SK-N-SH (cell line): ENCODE measurements around the gene ZSCAN10. TPM values are rescaled to one million over a fixed set of nuclear protein-coding genes. Genes with fewer than 3 reads are reported as not detected.
"Not testable (repeated sequence)": the region's sequence is repeated elsewhere in the genome, so short reads cannot be mapped to it uniquely, and the experiment has no call there.

Experiments used
- CTCF ChIA-PET: fragments of 300-600, 350-600 bp; formaldehyde crosslinking; extraction: SDS; loops from one replicate; lab custom pipeline; 2021; lab: Yijun Ruan, JAX
- POLR2A ChIA-PET: fragments of 350-600 bp; sonication (Branson Sonifier 250); formaldehyde crosslinking; extraction: SDS; loops from one replicate; lab custom pipeline; 2020; ENCODE audit warnings: antibody characterized with exemption, inconsistent platforms; lab: Yijun Ruan, JAX
- DNase-seq: peaks from one replicate; pipeline ENCODE4 v3.0.0; 2012
- H2AFZ ChIP-seq: fragments of 200-600 bp; sonication (generic); 2 replicates; pipeline ENCODE4 v1.8.1; 2016; ENCODE audit warnings: antibody characterized with exemption, mild to moderate bottlenecking, low read depth
- H3F3A ChIP-seq: fragments of 200-600 bp; sonication (generic); replicated peaks from 2 replicates; pipeline ENCODE3; 2016; ENCODE audit warnings: antibody characterized with exemption, mild to moderate bottlenecking; ENCODE audit not compliant: insufficient read depth
- H3K27ac ChIP-seq, 2 experiments: fragments of 200-500 bp in 1 of 2; fragments of 200-600 bp in 1 of 2; sonication (Bioruptor generic) in 1 of 2; sonication (generic), shearing (Covaris generic) in 1 of 2; 2 replicates each; pipeline versions ENCODE4 v1.5.1 to v1.6.1; 2014 to 2016; ENCODE audit warnings: low read depth in 2 of 2, inconsistent platforms in 1 of 2, low read length in 1 of 2, mild to moderate bottlenecking in 1 of 2, mixed read lengths in 1 of 2
- H3K27me3 ChIP-seq: fragments of 200-600 bp; sonication (generic), shearing (Covaris generic); 2 replicates; pipeline ENCODE4 v1.6.1; 2016; ENCODE audit warnings: mixed run types; ENCODE audit not compliant: insufficient read depth
- H3K36me3 ChIP-seq, 2 experiments: fragments of 200-500 bp in 1 of 2; fragments of 200-600 bp in 1 of 2; sonication (Bioruptor generic) in 1 of 2; sonication (generic) in 1 of 2; replicated peaks in 1 of 2; 2 replicates each; pipeline versions ENCODE3 to v1.5.1; 2014 to 2016; ENCODE audit warnings: low read length in 1 of 2, mild to moderate bottlenecking in 1 of 2; ENCODE audit not compliant: insufficient read depth in 2 of 2, control insufficient read depth in 1 of 2
- H3K4me1 ChIP-seq, 2 experiments: fragments of 200-500 bp in 1 of 2; fragments of 200-600 bp in 1 of 2; sonication (Bioruptor generic) in 1 of 2; sonication (generic), shearing (Covaris generic) in 1 of 2; 2 replicates each; pipeline versions ENCODE4 v1.5.1 to v1.6.1; 2014 to 2016; ENCODE audit warnings: low read depth in 1 of 2, low read length in 1 of 2, mixed run types in 1 of 2; ENCODE audit not compliant: insufficient read depth in 2 of 2, control insufficient read depth in 1 of 2
- H3K4me2 ChIP-seq: fragments of 200-600 bp; sonication (generic), shearing (Covaris generic); 2 replicates; pipeline ENCODE4 v1.6.1; 2017; ENCODE audit warnings: mixed run types
- H3K4me3 ChIP-seq, 2 experiments: fragments of 200-500 bp in 1 of 2; fragments of 200-600 bp in 1 of 2; sonication (Bioruptor generic) in 1 of 2; sonication (generic), shearing (Covaris generic) in 1 of 2; 2 replicates each; pipeline versions ENCODE4 v1.5.1 to v1.8.1; 2014 to 2016; ENCODE audit warnings: low read depth in 2 of 2, inconsistent platforms in 1 of 2, low read length in 1 of 2, mild to moderate bottlenecking in 1 of 2, mixed read lengths in 1 of 2, moderate library complexity in 1 of 2
- H3K79me2 ChIP-seq: fragments of 200-600 bp; sonication (generic); 2 replicates; pipeline ENCODE4 v1.8.1; 2017; ENCODE audit warnings: mild to moderate bottlenecking; ENCODE audit not compliant: insufficient read depth
- H3K9ac ChIP-seq: fragments of 200-600 bp; sonication (generic); 2 replicates; pipeline ENCODE4 v1.6.1; 2017; ENCODE audit warnings: mixed run types
- H3K9me2 ChIP-seq: fragments of 200-600 bp; sonication (generic); 2 replicates; pipeline ENCODE4 v1.6.1; 2017; ENCODE audit warnings: mixed run types
- H3K9me3 ChIP-seq: fragments of 200-600 bp; sonication (generic); 2 replicates; pipeline ENCODE4 v1.6.1; 2017; ENCODE audit warnings: mixed run types, mild to moderate bottlenecking, moderate library complexity
- H4K20me1 ChIP-seq: fragments of 200-600 bp; sonication (generic); 2 replicates; pipeline ENCODE4 v1.6.1; 2017; ENCODE audit warnings: mild to moderate bottlenecking, mixed run types; ENCODE audit not compliant: insufficient read depth
- EZH2phosphoT487 ChIP-seq: fragments of 200-600 bp; sonication (generic); IDR thresholded peaks from 2 replicates; pipeline ENCODE4 v1.6.1; 2017; ENCODE audit warnings: low read depth, mixed run types, mild to moderate bottlenecking, antibody characterized with exemption, moderate library complexity, borderline replicate concordance
- FOXJ3 ChIP-seq: sonication (generic); formaldehyde crosslinking; IDR thresholded peaks from 2 replicates; pipeline ENCODE4 v1.5.1; 2020; ENCODE audit warnings: mild to moderate bottlenecking, missing genetic modification reagents
- GATA2 ChIP-seq: sonication (generic); formaldehyde crosslinking; IDR thresholded peaks from 2 replicates; pipeline ENCODE4 v1.5.0; 2020; ENCODE audit warnings: mild to moderate bottlenecking, missing genetic modification reagents
- MEF2A ChIP-seq: IDR thresholded peaks from 2 replicates; pipeline ENCODE4 v1.4.0; 2012; ENCODE audit warnings: low read depth, borderline replicate concordance
- SIN3A ChIP-seq: IDR thresholded peaks from 2 replicates; pipeline ENCODE4 v1.6.1; 2012; ENCODE audit warnings: low read depth, mild to moderate bottlenecking, low read length, moderate library complexity, borderline replicate concordance
- SMC3 ChIP-seq: IDR thresholded peaks from 2 replicates; pipeline ENCODE4 v1.6.1; 2012; ENCODE audit warnings: low read depth, low read length, improper control_type of control experiment
- TCF12 ChIP-seq: IDR thresholded peaks from 2 replicates; pipeline ENCODE4 v1.4.0; 2012
- YY1 ChIP-seq: IDR thresholded peaks from 2 replicates; pipeline ENCODE4 v1.4.0; 2012; ENCODE audit warnings: low read depth, mild to moderate bottlenecking
- WGBS: methylation state at CpG from one replicate; pipeline ENCODE4 v1.1.6; 2017; ENCODE audit warnings: low lambda C conversion rate; 5-methylcytosine and 5-hydroxymethylcytosine counted together
- polyA plus RNA-seq, 3 experiments: library from polyadenylated mRNA; depleted of rRNA; stranded (reverse); fragments of >200 nt; gene quantifications; 2 replicates each; pipeline ENCODE4 v1.2.3, GENCODE V29; 2012
- TF ChIP-seq, protein P1 (sequence below): IDR thresholded peaks from 2 replicates; pipeline ENCODE4 v1.4.0; 2012; ENCODE audit warnings: low read depth, borderline replicate concordance
- TF ChIP-seq, protein P2 (sequence below): IDR thresholded peaks from 2 replicates; pipeline ENCODE4; 2012
- TF ChIP-seq, protein P3 (sequence below): fragments of 150-350 bp; IDR thresholded peaks from 2 replicates; pipeline ENCODE4 v1.6.1; 2017; ENCODE audit warnings: antibody characterized with exemption, low read length, low read depth, borderline replicate concordance
- TF ChIP-seq, protein P4 (sequence below): fragments of 200-600 bp; sonication (generic); IDR thresholded peaks from 2 replicates; pipeline ENCODE4 v1.6.1; 2017; ENCODE audit warnings: antibody characterized with exemption, mild to moderate bottlenecking, moderate library complexity
- TF ChIP-seq, protein P5 (sequence below): IDR thresholded peaks from 2 replicates; pipeline ENCODE4 v1.6.1; 2012; ENCODE audit warnings: mild to moderate bottlenecking, low read depth, low read length, moderate library complexity

Gene ZSCAN10
- polyA plus RNA-seq, 1 of the 3 experiments (the other 2 are of a cell fraction) = 0.05 TPM

DNA sequence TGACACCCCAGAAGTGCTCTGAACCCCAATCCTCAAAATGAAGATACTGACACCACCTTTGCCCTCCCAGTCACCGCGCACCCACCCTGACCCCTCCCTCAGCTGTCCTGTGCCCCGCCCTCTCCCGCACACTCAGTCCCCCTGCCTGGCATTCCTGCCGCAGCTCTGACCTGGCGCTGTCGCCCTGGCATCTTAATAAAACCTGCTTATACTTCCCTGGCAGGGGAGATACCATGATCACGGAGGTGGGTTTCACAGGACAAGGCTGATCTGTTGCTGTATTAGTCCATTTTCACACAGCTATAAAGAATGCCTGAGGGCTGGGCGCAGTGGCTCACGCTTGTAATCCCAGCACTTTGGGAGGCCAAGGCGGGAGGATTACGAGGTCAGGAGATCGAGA lies 17.1 kb downstream of the ZSCAN10 start:
- H4K20me1 ChIP-seq, H3K4me2 ChIP-seq, H3K9ac ChIP-seq, H3K27ac ChIP-seq, H3F3A ChIP-seq, H3K79me2 ChIP-seq, H3K9me3 ChIP-seq, H3K9me2 ChIP-seq, H3K4me3 ChIP-seq, POLR2A ChIA-PET, H3K4me1 ChIP-seq, H2AFZ ChIP-seq, H3K36me3 ChIP-seq, DNase-seq: not testable (repeated sequence)
- 49% methylated on average over 13 of the region's 13 CpGs for WGBS
- CTCF ChIA-PET = interaction anchor here (0.6 kb wide), 1 partner anchor 23 kb away, joined by 3 read pairs; no protein-coding TSS in a partner anchor
- peaks cover 54% of the 10 kb centered on the region for H3K27me3 ChIP-seq

DNA sequence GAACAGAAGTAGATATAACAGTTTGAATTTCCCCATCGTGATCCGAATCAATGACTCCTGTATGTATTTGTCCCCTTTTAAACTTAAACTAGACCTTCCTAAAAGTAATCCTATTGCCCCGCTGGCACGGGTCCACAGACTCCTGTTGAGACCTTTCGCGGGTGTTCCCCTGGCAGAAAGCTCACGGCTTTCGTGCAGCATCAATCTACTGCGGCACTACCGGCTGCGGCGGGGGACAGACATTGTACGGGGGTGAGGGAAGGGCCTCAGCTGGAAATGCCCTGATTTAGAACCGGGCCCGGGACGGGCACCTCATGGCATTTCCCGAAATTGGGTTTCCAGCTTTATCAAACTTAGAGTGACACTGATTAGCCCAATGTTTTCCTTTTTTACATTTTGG lies 19.1 kb downstream of the ZSCAN10 start:
- Histone ChIP-seq H3F3A (no peaks in the 10 kb centered on the region), H2AFZ (no peak overlapping the region), H3K9me2 (no peaks in the 10 kb centered on the region), H3K27me3 (peaks cover 58% of the 10 kb centered on the region), H3K36me3 (no peaks in the 10 kb centered on the region), H3K9ac (no peak overlapping the region), H3K4me1 (no peaks in the 10 kb centered on the region), H3K27ac (no peak overlapping the region), H3K4me2 (no peak overlapping the region), H3K4me3 (no peak overlapping the region), H3K9me3 (no peaks in the 10 kb centered on the region), H4K20me1 (no peaks in the 10 kb centered on the region), H3K79me2 (no peaks in the 10 kb centered on the region)
- 19% methylated on average over 14 of the region's 17 CpGs for WGBS
- CTCF ChIA-PET = interaction anchor here (0.7 to 1.8 kb wide), 9 partner anchors 9 to 50 kb away, joined by 3 to 11 read pairs (median 3); partner anchors contain the start of gene IL32
- TF ChIP-seq EZH2phosphoT487 (peak; percentile 59; the same call in 1 of the 2 replicates), YY1 (no peak)
- POLR2A ChIA-PET = no interaction called here
- DNase-seq = no peak

DNA sequence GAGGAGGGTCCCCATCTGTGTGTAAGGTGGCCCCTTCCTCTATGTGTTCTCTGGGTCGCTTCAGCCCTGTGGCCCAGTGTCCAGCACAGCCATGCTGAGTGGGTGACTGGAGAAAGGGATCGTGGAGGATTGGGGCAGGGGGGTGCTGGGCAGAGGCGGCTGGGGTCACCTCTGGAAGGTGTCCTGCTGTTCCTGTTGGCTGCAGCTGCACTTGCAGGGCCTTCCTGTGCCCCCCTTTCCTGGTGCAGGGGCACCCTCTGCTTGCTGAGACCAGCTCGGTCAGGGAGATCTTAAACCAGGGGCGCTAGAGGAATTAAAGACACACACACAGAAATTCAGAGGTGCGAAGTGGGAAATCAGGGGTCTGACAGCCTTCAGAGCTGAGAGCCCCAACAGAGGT lies 22.5 kb downstream of the ZSCAN10 start:
- CTCF ChIA-PET = interaction anchor here (1.2 to 2.1 kb wide), 2 partner anchors 12 to 17 kb away, joined by 3 to 11 read pairs; no protein-coding TSS in a partner anchor
- Histone ChIP-seq H3K4me2 (no peak overlapping the region), H3K79me2 (no peaks in the 10 kb centered on the region), H2AFZ (no peak overlapping the region), H3K36me3 (no peaks in the 10 kb centered on the region), H3K27ac (no peak overlapping the region), H3K27me3 (peaks cover 59% of the 10 kb centered on the region), H3K9ac (no peak overlapping the region), H3K4me3 (no peak overlapping the region), H3K9me3 (no peaks in the 10 kb centered on the region), H4K20me1 (no peaks in the 10 kb centered on the region), H3F3A (no peaks in the 10 kb centered on the region), H3K4me1 (no peaks in the 10 kb centered on the region), H3K9me2 (no peaks in the 10 kb centered on the region)
- POLR2A ChIA-PET = no interaction called here
- 44% methylated on average over 6 of the region's 6 CpGs for WGBS
- DNase-seq = no peak
- no peak for TF ChIP-seq SMC3
- no peak for TF ChIP-seq TCF12
- TF ChIP-seq, protein P1, sequence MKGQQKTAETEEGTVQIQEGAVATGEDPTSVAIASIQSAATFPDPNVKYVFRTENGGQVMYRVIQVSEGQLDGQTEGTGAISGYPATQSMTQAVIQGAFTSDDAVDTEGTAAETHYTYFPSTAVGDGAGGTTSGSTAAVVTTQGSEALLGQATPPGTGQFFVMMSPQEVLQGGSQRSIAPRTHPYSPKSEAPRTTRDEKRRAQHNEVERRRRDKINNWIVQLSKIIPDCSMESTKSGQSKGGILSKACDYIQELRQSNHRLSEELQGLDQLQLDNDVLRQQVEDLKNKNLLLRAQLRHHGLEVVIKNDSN = no peak
- TF ChIP-seq, protein P2, sequence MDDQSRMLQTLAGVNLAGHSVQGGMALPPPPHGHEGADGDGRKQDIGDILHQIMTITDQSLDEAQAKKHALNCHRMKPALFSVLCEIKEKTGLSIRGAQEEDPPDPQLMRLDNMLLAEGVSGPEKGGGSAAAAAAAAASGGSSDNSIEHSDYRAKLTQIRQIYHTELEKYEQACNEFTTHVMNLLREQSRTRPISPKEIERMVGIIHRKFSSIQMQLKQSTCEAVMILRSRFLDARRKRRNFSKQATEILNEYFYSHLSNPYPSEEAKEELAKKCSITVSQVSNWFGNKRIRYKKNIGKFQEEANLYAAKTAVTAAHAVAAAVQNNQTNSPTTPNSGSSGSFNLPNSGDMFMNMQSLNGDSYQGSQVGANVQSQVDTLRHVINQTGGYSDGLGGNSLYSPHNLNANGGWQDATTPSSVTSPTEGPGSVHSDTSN = no peak
- TF ChIP-seq FOXJ3 = no peak
- TF ChIP-seq, protein P3, sequence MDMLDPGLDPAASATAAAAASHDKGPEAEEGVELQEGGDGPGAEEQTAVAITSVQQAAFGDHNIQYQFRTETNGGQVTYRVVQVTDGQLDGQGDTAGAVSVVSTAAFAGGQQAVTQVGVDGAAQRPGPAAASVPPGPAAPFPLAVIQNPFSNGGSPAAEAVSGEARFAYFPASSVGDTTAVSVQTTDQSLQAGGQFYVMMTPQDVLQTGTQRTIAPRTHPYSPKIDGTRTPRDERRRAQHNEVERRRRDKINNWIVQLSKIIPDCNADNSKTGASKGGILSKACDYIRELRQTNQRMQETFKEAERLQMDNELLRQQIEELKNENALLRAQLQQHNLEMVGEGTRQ = no peak
- TF ChIP-seq GATA2 (CRISPR knock-in tag) = no peak
- TF ChIP-seq, protein P4, sequence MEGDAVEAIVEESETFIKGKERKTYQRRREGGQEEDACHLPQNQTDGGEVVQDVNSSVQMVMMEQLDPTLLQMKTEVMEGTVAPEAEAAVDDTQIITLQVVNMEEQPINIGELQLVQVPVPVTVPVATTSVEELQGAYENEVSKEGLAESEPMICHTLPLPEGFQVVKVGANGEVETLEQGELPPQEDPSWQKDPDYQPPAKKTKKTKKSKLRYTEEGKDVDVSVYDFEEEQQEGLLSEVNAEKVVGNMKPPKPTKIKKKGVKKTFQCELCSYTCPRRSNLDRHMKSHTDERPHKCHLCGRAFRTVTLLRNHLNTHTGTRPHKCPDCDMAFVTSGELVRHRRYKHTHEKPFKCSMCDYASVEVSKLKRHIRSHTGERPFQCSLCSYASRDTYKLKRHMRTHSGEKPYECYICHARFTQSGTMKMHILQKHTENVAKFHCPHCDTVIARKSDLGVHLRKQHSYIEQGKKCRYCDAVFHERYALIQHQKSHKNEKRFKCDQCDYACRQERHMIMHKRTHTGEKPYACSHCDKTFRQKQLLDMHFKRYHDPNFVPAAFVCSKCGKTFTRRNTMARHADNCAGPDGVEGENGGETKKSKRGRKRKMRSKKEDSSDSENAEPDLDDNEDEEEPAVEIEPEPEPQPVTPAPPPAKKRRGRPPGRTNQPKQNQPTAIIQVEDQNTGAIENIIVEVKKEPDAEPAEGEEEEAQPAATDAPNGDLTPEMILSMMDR = no peak
- no peak for TF ChIP-seq SIN3A
- TF ChIP-seq MEF2A = no peak
- TF ChIP-seq, protein P5, sequence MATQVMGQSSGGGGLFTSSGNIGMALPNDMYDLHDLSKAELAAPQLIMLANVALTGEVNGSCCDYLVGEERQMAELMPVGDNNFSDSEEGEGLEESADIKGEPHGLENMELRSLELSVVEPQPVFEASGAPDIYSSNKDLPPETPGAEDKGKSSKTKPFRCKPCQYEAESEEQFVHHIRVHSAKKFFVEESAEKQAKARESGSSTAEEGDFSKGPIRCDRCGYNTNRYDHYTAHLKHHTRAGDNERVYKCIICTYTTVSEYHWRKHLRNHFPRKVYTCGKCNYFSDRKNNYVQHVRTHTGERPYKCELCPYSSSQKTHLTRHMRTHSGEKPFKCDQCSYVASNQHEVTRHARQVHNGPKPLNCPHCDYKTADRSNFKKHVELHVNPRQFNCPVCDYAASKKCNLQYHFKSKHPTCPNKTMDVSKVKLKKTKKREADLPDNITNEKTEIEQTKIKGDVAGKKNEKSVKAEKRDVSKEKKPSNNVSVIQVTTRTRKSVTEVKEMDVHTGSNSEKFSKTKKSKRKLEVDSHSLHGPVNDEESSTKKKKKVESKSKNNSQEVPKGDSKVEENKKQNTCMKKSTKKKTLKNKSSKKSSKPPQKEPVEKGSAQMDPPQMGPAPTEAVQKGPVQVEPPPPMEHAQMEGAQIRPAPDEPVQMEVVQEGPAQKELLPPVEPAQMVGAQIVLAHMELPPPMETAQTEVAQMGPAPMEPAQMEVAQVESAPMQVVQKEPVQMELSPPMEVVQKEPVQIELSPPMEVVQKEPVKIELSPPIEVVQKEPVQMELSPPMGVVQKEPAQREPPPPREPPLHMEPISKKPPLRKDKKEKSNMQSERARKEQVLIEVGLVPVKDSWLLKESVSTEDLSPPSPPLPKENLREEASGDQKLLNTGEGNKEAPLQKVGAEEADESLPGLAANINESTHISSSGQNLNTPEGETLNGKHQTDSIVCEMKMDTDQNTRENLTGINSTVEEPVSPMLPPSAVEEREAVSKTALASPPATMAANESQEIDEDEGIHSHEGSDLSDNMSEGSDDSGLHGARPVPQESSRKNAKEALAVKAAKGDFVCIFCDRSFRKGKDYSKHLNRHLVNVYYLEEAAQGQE = no peak
